T-cell (primary cell): Measurements from ENCODE around the gene ABHD16B. TPM values are rescaled to one million over a fixed set of nuclear protein-coding genes. Genes with fewer than 3 reads are reported as not detected.
A peak's percentile ranks its signal among the peaks of the same experiment; 100 is the strongest.

Source experiments
- ATAC-seq, 4 experiments: fragments of 200-7000 bp in 3 of 4; fragments of 150-1000 bp in 1 of 4; cut with Tn5 transposase; replicated peaks in 1 of 4; 1 replicate in 3 of 4; 2 replicates in 1 of 4; pipeline ENCODE4 v1.10.0; 2021; ENCODE audit warnings: moderate library complexity in 3 of 4, mild to moderate bottlenecking in 2 of 4, moderate number of reproducible peaks in 1 of 4
- CTCF ChIA-PET, 2 donors: fragments of 300-600 bp; sonication (Branson Sonifier 250); formaldehyde crosslinking; loops; one replicate each; lab custom pipeline; 2022; ENCODE audit warnings: antibody characterized with exemption in 2 of 2; lab: Charles Lee
- POLR2A ChIA-PET, 2 donors: fragments of 300-600 bp; sonication (Branson Sonifier 250); formaldehyde crosslinking; loops; one replicate each; lab custom pipeline; 2022; ENCODE audit warnings: antibody characterized with exemption in 2 of 2; lab: Charles Lee
- DNase-seq, 35 experiments: peaks; one replicate each; pipeline versions ENCODE4 v3.0.0 to v3.0.0-alpha.2; 2013 to 2023
- H3K27ac ChIP-seq: one replicate; pipeline ENCODE4 v1.5.1; 2013; ENCODE audit warnings: low read length
- H3K27me3 ChIP-seq, 2 experiments: replicated peaks in 1 of 2; 1 replicate in 1 of 2; 2 replicates in 1 of 2; pipeline versions ENCODE4 v1.6.1 to v1.7.0; 2013; ENCODE audit warnings: low read length in 1 of 2, mixed read lengths in 1 of 2; ENCODE audit not compliant: control insufficient read depth in 2 of 2, insufficient read depth in 2 of 2; ENCODE audit errors: extremely low read depth in 1 of 2
- H3K36me3 ChIP-seq, 2 donors: 1 replicate in 1 of 2; 2 replicates in 1 of 2; pipeline versions ENCODE4 v1.6.1 to v1.7.0; 2013; ENCODE audit warnings: low read length in 1 of 2; ENCODE audit not compliant: control insufficient read depth in 2 of 2, insufficient read depth in 1 of 2; ENCODE audit errors: extremely low read depth in 1 of 2
- H3K4me1 ChIP-seq, 2 experiments: 1 replicate in 1 of 2; 2 replicates in 1 of 2; pipeline versions ENCODE4 v1.6.1 to v1.7.0; 2013; ENCODE audit warnings: low read length in 2 of 2, mixed read lengths in 1 of 2; ENCODE audit not compliant: insufficient read depth in 2 of 2, control insufficient read depth in 1 of 2; ENCODE audit errors: extremely low read depth in 1 of 2
- H3K4me3 ChIP-seq, 2 donors: 1 replicate in 1 of 2; 2 replicates in 1 of 2; pipeline versions ENCODE4 v1.5.1 to v1.7.0; 2013; ENCODE audit warnings: mild to moderate bottlenecking in 2 of 2, low read length in 1 of 2, moderate library complexity in 1 of 2; ENCODE audit not compliant: control insufficient read depth in 1 of 2; ENCODE audit errors: extremely low read depth in 1 of 2
- H3K9me3 ChIP-seq: 2 replicates; pipeline ENCODE4 v1.7.0; 2013
- H3K27ac Mint-ChIP-seq, 2 donors: one replicate each; pipeline ENCODE4 v1.8.0; 2020 to 2021; ENCODE audit warnings: mild to moderate bottlenecking in 2 of 2, mixed read lengths in 2 of 2
- H3K27me3 Mint-ChIP-seq, 2 donors: one replicate each; pipeline ENCODE4 v1.8.0; 2021 to 2022; ENCODE audit warnings: mixed read lengths in 2 of 2
- H3K36me3 Mint-ChIP-seq: one replicate; pipeline ENCODE4 v1.8.0; 2021; ENCODE audit warnings: mixed read lengths
- H3K4me1 Mint-ChIP-seq, 3 donors: one replicate each; pipeline ENCODE4 v1.8.0; 2020 to 2022; ENCODE audit warnings: mixed read lengths in 3 of 3, mild to moderate bottlenecking in 1 of 3
- H3K4me3 Mint-ChIP-seq, 3 donors: one replicate each; pipeline ENCODE4 v1.8.0; 2020 to 2022; ENCODE audit warnings: mild to moderate bottlenecking in 3 of 3, mixed read lengths in 3 of 3, moderate library complexity in 3 of 3
- H3K9me3 Mint-ChIP-seq, 3 donors: one replicate each; pipeline ENCODE4 v1.8.0; 2020 to 2022; ENCODE audit warnings: mixed read lengths in 3 of 3
- WGBS: methylation state at CpG from one replicate; pipeline ENCODE4 v1.1.5; 2013; ENCODE audit warnings: missing lambda C conversion rate; ENCODE audit not compliant: insufficient coverage; 5-methylcytosine and 5-hydroxymethylcytosine counted together
- total RNA-seq, 35 experiments: library from RNA in 6 of 35; stranded (reverse) in 6 of 35; fragments of 120-200 nt in 1 of 35; gene quantifications; one replicate each; pipeline versions ENCODE4 v1.2.1 to v1.2.4 and lab custom pipeline; 2013 to 2026

ABHD16B gene
- total RNA-seq, 5 donors from 2014 or later (not counting 1 experiment from before 2014, with no cell fraction given) = not detected

DNA sequence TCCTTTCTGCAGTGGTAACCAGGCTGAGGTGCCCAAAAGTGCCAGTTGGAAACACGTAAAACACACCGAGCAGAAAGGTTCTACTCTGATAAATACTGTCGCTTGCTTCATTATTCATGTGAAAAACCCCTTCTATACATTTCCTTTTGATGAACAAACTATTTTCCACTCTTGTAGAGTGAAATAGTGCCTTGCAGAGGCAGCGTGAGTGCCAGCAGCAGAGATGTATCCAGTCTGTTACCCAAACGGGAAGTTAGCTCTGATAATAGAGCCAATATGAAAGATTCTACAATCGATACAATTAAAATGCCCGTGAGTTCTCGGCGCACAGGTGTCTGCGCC, 31.7 kb upstream of the ABHD16B start:
- no peaks in the 10 kb centered on the region for H3K36me3 Mint-ChIP-seq
- H3K27me3 Mint-ChIP-seq = peaks cover 30 to 57% of the 10 kb centered on the region in 2 donors
- CTCF ChIA-PET = no interaction called here

DNA sequence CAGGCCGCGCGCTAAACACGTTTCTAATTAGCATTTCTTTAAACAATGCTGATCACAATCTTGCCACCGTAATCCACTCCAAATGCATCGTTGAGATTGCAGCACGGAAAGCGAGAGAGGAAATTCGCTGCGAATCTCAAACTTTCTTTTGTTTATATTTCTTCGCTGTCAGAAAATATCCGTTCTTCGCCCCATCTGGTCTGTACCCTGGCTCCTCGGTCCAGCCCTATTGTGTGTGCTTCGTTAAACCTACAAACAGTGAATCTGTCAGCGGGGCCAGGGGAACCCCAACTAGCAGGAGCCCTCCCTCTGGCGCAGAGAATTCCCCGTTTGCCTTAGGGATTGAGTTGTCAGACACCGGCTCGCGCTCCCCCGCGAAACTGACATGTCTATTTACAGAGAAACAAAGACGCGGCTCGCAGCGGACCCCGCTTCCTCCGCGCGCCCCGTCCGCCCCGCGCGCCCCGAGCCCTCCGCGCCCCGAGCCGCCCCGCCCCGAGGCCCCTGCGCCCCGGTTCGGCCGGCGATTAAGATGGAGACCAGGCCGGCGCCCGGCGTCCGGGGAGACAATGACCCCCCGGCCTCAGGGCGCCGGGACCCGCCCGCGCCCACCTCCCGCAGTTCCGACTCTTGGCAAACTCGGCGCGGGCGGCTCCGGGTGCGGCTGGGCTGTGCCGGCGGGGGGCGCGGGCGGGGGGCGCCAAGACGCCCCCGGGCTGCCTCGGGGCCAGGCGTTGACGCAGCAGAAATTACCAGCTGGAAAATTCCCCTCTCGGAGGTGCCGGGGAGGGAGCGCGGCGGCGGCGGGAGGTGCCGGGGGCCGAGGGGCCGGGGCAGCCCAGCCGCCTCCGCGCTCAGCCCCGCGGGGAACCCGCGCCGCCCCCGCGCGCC, 31.1 kb upstream of the ABHD16B start:
- H3K4me3 Mint-ChIP-seq = peak overlapping the region; percentile 77 to 85 (median 85)
- Histone ChIP-seq H3K4me3 (peak overlapping the region; percentile 11 to 64), H3K27ac (no peak overlapping the region), H3K36me3 (no peaks in the 10 kb centered on the region), H3K27me3 (peaks cover 5 to 72% of the 10 kb centered on the region in 2 experiments), H3K4me1 (peaks cover 3 to 9% of the 10 kb centered on the region in 2 experiments), H3K9me3 (no peaks in the 10 kb centered on the region)
- peaks cover 30 to 57% of the 10 kb centered on the region in 2 donors for H3K27me3 Mint-ChIP-seq
- H3K4me1 Mint-ChIP-seq = peaks cover 9 to 11% (median 11%) of the 10 kb centered on the region in 3 donors
- peak in 3 of 4 experiments; percentile 10 to 31 (median 23) for ATAC-seq
- peak overlapping the region in 1 of 2 donors; percentile 69 for H3K27ac Mint-ChIP-seq
- ChIA-PET CTCF (no interaction called here), POLR2A (interaction anchor here in 1 of 2 donors (0.6 kb wide), 1 partner anchor 45 kb away, joined by 6 read pairs; no protein-coding TSS in a partner anchor)
- no peaks in the 10 kb centered on the region for H3K9me3 Mint-ChIP-seq
- WGBS = 2% methylated on average over 92 of the region's 99 CpGs
- DNase-seq = no peak
- H3K36me3 Mint-ChIP-seq = no peaks in the 10 kb centered on the region

More for the DNA sequence above, 31.7 kb upstream of the ABHD16B start:
- H3K36me3 ChIP-seq = no peaks in the 10 kb centered on the region
- POLR2A ChIA-PET = no interaction called here
- H3K27ac Mint-ChIP-seq = peak overlapping the region in 1 of 2 donors; percentile 69
- H3K4me3 ChIP-seq = peak overlapping the region; percentile 11 to 64
- ATAC-seq (peak in 2 of 4 experiments; percentile 5 to 52), DNase-seq (no peak)
- H3K9me3 Mint-ChIP-seq = no peaks in the 10 kb centered on the region
- H3K4me1 ChIP-seq = peaks cover 3 to 9% of the 10 kb centered on the region in 2 experiments
- peaks cover 5 to 73% of the 10 kb centered on the region in 2 experiments for H3K27me3 ChIP-seq
- H3K9me3 ChIP-seq = no peaks in the 10 kb centered on the region
- H3K27ac ChIP-seq = no peak overlapping the region
- peaks cover 9 to 11% (median 11%) of the 10 kb centered on the region in 3 donors for H3K4me1 Mint-ChIP-seq
- WGBS = 0% methylated on average over 5 of the region's 10 CpGs
- peak overlapping the region; percentile 77 to 85 (median 85) for H3K4me3 Mint-ChIP-seq

DNA sequence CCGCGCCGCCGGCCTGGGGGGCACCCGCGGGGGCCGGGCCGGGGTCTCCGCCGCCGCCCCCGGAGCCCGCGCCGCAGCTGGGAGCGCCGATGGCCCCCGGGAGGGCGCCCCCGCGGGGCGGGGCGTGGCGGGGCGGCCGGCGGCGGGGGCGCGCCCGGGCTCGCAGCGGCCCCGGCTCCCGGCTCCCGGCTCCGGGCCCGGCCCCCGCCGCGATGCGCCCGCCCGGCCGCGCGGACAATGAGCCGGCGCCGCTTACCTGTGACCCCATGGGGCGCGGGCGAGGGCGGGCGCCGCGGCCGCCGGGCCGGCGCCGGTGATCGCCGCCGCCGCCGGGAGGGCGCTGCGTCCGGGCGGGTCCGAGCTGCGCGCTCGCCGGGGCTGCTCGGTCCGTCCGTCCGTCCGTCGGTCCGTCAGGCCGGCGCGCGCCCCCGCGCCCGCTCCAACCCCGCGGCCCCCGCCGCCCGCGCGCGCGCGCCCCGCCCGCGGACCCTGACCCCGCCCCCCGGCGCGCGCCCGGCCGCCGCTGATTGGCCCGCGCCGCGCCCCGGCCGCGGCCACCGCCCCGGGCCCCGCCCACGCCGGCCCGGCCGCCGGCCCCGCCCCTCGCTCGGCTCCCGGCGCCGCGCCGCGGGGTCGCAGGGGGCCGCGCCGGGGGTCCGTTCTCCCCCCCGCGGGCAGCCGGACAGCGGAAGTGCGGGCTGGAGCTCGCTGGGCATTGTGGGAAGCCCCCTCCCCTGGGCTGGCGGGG, 30.3 kb upstream of the ABHD16B start, which contains the start of gene ZBTB46:
TSS of gene ZBTB46 (minus strand) at position 424 of the 748 bp plus-strand sequence. CDS start 40,507 bp downstream, outside the sequence.
- Histone ChIP-seq H3K36me3 (no peaks in the 10 kb centered on the region), H3K4me1 (peaks cover 3 to 9% of the 10 kb centered on the region in 2 experiments), H3K4me3 (peak within 1 kb of the TSS; percentile 11 to 64), H3K27ac (no peak within 1 kb of the TSS), H3K27me3 (peaks cover 5 to 69% of the 10 kb centered on the region in 2 experiments), H3K9me3 (no peaks in the 10 kb centered on the region)
- Mint-ChIP-seq H3K27ac (no peak within 1 kb of the TSS), H3K27me3 (peaks cover 22 to 49% of the 10 kb centered on the region in 2 donors), H3K4me1 (peaks cover 9 to 11% (median 11%) of the 10 kb centered on the region in 3 donors), H3K4me3 (peak within 1 kb of the TSS; percentile 77 to 85 (median 85)), H3K9me3 (no peaks in the 10 kb centered on the region), H3K36me3 (no peaks in the 10 kb centered on the region)
- POLR2A ChIA-PET = no interaction called here
- CTCF ChIA-PET = no interaction called here
- peak in 2 of 4 experiments; percentile 43 to 62 for ATAC-seq
- no peak for DNase-seq
- under 1% methylated on average over 147 of the region's 147 CpGs for WGBS

DNA sequence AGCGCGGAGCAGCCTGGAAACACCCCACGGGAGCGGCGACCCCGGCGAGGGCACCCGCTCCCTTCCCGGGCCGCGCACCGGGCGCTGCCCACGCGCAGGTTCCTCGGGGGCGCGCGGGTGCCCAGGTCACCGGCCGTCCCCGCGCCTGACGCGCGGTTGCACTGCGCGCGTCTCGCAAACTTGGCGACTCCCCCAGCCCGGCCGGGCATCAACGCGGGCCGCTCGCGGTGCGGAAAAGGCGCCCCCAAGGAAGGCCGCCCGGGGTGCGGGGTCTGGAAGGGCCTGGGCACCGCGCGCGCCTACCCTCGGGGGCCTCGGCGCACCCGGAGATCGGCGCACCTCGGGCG, 29.7 kb upstream of the ABHD16B start:
- H3K9me3 ChIP-seq = no peaks in the 10 kb centered on the region
- no peak overlapping the region for H3K27ac ChIP-seq
- DNase-seq = no peak
- no peaks in the 10 kb centered on the region for H3K9me3 Mint-ChIP-seq
- peaks cover 5 to 65% of the 10 kb centered on the region in 2 experiments for H3K27me3 ChIP-seq
- CTCF ChIA-PET = no interaction called here
- H3K4me1 Mint-ChIP-seq = peaks cover 9 to 11% (median 11%) of the 10 kb centered on the region in 3 donors
- peaks cover 3 to 9% of the 10 kb centered on the region in 2 experiments for H3K4me1 ChIP-seq
- no peak overlapping the region for H3K4me3 ChIP-seq
- no peaks in the 10 kb centered on the region for H3K36me3 Mint-ChIP-seq
- H3K4me3 Mint-ChIP-seq = no peak overlapping the region
- peaks cover 20 to 44% of the 10 kb centered on the region in 2 donors for H3K27me3 Mint-ChIP-seq
- peak in 2 of 4 experiments; percentile 19 to 20 for ATAC-seq
- POLR2A ChIA-PET = no interaction called here
- H3K27ac Mint-ChIP-seq = no peak overlapping the region
- 1% methylated on average over 55 of the region's 55 CpGs for WGBS
- H3K36me3 ChIP-seq = no peaks in the 10 kb centered on the region

DNA sequence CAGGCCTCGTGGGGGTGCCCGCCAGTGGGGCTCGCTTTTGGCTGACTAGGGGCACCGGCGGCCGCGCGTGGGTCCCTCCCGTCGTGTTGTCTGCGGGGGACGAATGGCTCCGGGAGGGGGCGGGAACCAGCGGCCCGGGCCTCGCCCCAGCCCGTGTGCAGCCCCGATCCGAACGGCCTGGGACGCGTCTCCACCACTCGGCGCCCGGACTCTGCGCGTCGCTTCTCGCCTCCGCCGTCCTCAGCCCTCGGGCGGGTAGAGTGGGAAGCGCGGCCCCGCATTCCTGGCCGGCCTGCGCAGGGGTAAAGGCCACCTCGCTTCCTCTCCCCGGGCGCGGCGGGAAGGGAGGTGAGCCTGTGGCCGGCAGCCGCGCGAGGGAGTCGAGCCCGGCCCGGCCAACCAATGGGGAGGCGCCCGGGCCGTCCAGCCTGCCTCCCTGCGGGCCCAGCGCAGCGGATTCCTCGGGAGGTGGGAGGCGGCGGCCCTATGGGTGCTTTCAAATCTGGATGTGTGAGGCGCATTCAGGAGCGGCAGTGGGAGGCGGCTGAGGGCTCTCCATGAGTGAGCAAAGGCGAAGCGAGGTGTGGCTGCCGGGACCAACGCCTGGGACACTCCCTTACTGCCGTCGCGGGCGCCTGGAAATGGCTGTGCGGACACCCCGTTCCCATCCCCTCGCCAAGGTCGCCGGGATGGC, 29.2 kb upstream of the ABHD16B start:
- H3K27ac Mint-ChIP-seq = no peak overlapping the region
- peaks cover 5 to 62% of the 10 kb centered on the region in 2 experiments for H3K27me3 ChIP-seq
- no peaks in the 10 kb centered on the region for H3K9me3 ChIP-seq
- no peak overlapping the region for H3K27ac ChIP-seq
- H3K36me3 Mint-ChIP-seq = no peaks in the 10 kb centered on the region
- ChIA-PET POLR2A (no interaction called here), CTCF (no interaction called here)
- ATAC-seq (peak in 2 of 4 experiments; percentile 23 to 29), DNase-seq (no peak)
- H3K36me3 ChIP-seq = no peaks in the 10 kb centered on the region
- peaks cover 17 to 39% of the 10 kb centered on the region in 2 donors for H3K27me3 Mint-ChIP-seq
- 28% methylated on average over 75 of the region's 76 CpGs for WGBS
- H3K4me3 Mint-ChIP-seq = peak overlapping the region in 2 of 3 donors; percentile 45 to 58
- H3K4me3 ChIP-seq = no peak overlapping the region
- H3K4me1 ChIP-seq = peaks cover 3 to 9% of the 10 kb centered on the region in 2 experiments
- H3K9me3 Mint-ChIP-seq = no peaks in the 10 kb centered on the region
- peaks cover 9 to 11% (median 11%) of the 10 kb centered on the region in 3 donors for H3K4me1 Mint-ChIP-seq
